VCaP (cell line): ENCODE measurements around the gene ZNF462.
A peak's percentile ranks its signal among the peaks of the same experiment; 100 is the strongest.

Source experiments
- H3K27ac ChIP-seq: fragments of 450-650 bp; 2 replicates; pipeline ENCODE4 v1.5.1; 2017
- TF ChIP-seq, protein P1 (sequence below): fragments of 450-650 bp; conservative IDR thresholded peaks from 2 replicates; pipeline ENCODE4 v1.5.1; 2017; ENCODE audit warnings: mild to moderate bottlenecking, moderate library complexity

Gene ZNF462

GRCh38 chr9:106964329-106964728 lies 101.4 kb downstream of the ZNF462 start:
- H3K27ac ChIP-seq: peak overlapping the region; percentile 73

DNA sequence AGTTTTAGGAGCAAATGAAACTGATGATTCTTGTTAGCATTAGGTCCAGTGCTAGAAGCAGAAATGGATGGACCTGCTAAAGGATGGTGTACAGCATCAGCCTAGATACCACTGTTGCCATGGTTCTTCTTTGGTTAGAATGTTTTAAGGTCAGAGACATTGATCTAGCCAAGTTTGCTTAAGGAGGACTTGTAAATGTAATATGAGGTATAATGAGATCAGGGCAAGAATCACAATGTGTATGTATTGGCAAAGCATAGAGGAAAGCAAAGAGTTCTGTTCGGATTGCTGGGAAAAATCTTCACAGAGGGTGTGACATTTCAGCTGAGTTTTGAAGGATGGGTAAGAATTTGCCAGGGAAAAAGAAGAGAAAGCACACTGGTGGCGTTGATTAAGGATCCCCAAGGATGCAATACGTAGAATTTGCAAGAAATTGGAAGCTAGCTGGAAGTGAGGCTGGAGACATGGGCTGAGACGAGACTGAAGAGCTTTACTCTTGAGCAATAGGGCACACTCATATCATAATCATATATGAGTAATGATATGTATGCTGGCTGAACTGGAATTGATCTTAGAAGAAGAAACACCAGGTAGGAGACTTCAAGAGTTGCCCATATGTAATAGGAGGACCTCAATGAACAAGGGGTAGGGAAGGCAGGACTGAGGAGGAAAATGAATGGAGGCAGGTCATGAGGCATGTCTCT lies 102.0 kb downstream of the ZNF462 start:
- TF ChIP-seq, protein P1, sequence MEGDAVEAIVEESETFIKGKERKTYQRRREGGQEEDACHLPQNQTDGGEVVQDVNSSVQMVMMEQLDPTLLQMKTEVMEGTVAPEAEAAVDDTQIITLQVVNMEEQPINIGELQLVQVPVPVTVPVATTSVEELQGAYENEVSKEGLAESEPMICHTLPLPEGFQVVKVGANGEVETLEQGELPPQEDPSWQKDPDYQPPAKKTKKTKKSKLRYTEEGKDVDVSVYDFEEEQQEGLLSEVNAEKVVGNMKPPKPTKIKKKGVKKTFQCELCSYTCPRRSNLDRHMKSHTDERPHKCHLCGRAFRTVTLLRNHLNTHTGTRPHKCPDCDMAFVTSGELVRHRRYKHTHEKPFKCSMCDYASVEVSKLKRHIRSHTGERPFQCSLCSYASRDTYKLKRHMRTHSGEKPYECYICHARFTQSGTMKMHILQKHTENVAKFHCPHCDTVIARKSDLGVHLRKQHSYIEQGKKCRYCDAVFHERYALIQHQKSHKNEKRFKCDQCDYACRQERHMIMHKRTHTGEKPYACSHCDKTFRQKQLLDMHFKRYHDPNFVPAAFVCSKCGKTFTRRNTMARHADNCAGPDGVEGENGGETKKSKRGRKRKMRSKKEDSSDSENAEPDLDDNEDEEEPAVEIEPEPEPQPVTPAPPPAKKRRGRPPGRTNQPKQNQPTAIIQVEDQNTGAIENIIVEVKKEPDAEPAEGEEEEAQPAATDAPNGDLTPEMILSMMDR: no peak
- peak overlapping the region; percentile 73 for H3K27ac ChIP-seq

More at GRCh38 chr9:106964329-106964728, 101.4 kb downstream of the ZNF462 start:
- TF ChIP-seq, protein P1: no peak

DNA sequence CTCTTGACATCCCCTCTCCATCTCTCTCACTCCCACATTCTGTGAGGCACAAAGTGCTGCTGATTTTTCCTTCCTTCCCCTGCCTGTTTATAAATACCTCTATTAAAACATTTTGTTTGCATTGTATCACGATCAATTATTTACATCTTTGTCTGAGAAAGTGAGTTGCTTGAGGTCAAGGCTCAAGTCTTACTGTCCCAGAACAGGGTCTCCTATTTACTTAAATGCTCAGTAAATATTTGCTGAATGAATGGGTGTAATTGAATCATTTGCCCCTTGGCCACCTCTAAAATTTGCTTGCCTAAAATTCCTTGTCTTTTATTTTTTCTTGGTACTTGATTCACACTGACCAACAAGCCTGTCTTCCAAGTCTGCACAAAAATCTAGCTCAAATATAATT lies 103.5 kb downstream of the ZNF462 start:
- TF ChIP-seq, protein P1: no peak
- peak overlapping the region; percentile 73 for H3K27ac ChIP-seq

DNA sequence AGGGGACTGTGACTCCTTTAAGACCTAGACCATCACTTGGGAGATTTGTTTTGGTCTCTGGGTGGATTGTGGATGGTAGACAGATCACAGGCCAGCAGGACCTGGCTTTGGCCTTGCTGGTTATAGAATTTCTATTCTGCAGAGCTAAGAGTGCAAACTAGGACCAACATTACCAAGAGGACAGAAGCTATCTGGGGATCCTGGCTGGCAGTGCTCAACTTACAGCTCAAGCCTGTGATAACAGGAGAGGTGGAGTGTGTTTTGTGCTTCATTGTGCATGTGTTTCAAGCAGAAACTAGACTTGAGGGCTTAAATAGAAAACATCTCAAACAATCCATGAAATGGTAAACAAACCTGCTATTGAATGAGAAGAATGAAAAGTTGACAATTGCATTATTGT lies 106.7 kb downstream of the ZNF462 start:
- no peak overlapping the region for H3K27ac ChIP-seq

DNA sequence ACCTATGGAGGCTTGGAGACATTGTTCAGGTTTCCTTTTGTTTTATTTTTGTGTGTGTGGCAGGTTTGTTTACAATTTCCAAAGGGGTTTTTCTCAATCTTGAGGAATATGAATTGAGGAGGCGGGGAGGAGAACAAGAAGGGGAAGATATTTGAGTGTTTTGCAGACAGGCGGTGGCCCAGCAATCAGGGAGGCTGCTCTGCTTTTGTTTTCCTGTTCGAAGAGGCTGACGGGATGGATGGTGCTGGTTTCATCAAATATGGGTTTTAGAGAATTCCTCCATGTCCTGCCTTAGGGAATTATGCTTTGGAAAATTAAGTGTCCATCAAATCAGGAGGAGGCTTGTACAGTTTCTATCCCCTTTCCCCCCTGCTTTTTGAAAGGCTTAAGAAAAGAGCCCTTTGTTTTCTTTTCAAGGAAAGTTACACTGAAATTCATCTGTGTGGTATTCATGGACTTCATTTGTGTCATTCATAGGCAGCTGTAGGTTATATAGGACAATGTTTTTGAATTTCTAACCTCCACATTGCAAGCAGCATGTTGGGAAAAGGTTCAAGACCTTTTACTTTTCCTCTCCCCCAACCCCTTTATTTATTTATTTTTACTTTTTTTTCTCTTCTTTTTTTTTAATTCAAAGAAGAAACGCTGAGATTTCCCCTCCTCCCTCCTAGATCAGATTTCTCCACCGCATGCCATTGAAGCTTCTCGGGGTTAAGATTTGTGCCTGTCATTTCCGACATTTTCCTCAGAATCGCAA lies 107.4 kb downstream of the ZNF462 start:
- TF ChIP-seq, protein P1: no peak

More for the DNA sequence above, 106.7 kb downstream of the ZNF462 start:
- TF ChIP-seq, protein P1: no peak

GRCh38 chr9:106970976-106971457 lies 108.1 kb downstream of the ZNF462 start:
- no peak overlapping the region for H3K27ac ChIP-seq
- TF ChIP-seq, protein P1: no peak

More for the DNA sequence above, 107.4 kb downstream of the ZNF462 start:
- no peak overlapping the region for H3K27ac ChIP-seq

GRCh38 chr9:106972082-106972481 lies 109.1 kb downstream of the ZNF462 start:
- TF ChIP-seq, protein P1: no peak
- H3K27ac ChIP-seq: no peak overlapping the region
